H1 (cell line): ENCODE results near the gene ANKRD66. TPM values are rescaled to one million over a fixed set of nuclear protein-coding genes. Genes with fewer than 3 reads are reported as not detected.

Experiments used
- CBX5 ChIP-seq: fragments of 300-800, 300-1000 bp; sonication (generic); IDR thresholded peaks from 2 replicates; pipeline ENCODE4 v1.7.1; 2016; ENCODE audit warnings: antibody characterized with exemption, low read length, low read depth
- CHD2 ChIP-seq: IDR thresholded peaks from 2 replicates; pipeline ENCODE4 v1.6.1; 2012; ENCODE audit warnings: low read length, improper control_type of control experiment
- CREB1 ChIP-seq: IDR thresholded peaks from 2 replicates; pipeline ENCODE4 v1.6.1; 2012; ENCODE audit warnings: inconsistent platforms
- PHF8 ChIP-seq: fragments of 200-600 bp; sonication (generic); conservative IDR thresholded peaks from 2 replicates; pipeline ENCODE4 v1.7.1; 2012; ENCODE audit warnings: low read depth, mild to moderate bottlenecking, inconsistent platforms, low read length, moderate library complexity
- POLR2AphosphoS5 ChIP-seq: IDR thresholded peaks from 2 replicates; pipeline ENCODE4 v1.6.1; 2011; ENCODE audit warnings: low read depth, low read length
- RXRA ChIP-seq: IDR thresholded peaks from 2 replicates; pipeline ENCODE4 v1.6.1; 2011; ENCODE audit warnings: low read depth, mild to moderate bottlenecking, low read length, moderate library complexity; ENCODE audit not compliant: insufficient read depth
- SRF ChIP-seq: IDR thresholded peaks from 2 replicates; pipeline ENCODE4 v1.6.1; 2011; ENCODE audit warnings: mild to moderate bottlenecking, low read depth, low read length, moderate library complexity
- YY1 ChIP-seq: IDR thresholded peaks from 2 replicates; pipeline ENCODE4 v1.6.1; 2011; ENCODE audit warnings: low read depth, mild to moderate bottlenecking, low read length
- polyA plus RNA-seq, 7 experiments: library from polyadenylated mRNA; depleted of rRNA in 3 of 7; stranded (reverse) in 5 of 7; unstranded in 2 of 7; fragments of >200 nt in 5 of 7; fragments of 200-250 nt in 2 of 7; gene quantifications; 1 replicate in 5 of 7; 2 replicates in 1 of 7; 4 replicates in 1 of 7; pipeline versions ENCODE4 v1.2.1 to v1.2.3, GENCODE V29; 2011 to 2013; ENCODE audit warnings: missing spikeins in 2 of 7, mixed read lengths in 2 of 7
- total RNA-seq: library from RNA; stranded (reverse); fragmentation: NEBNext Ultra II Directional; extraction: Animal tissue kit (Norgen Biotek cat#: 25700); gene quantifications from 2 replicates; pipeline ENCODE4 v1.2.1, GENCODE V29; 2021
- TF ChIP-seq, protein P1 (sequence below): fragments of 300-600 bp; sonication (generic); IDR thresholded peaks from 2 replicates; pipeline ENCODE4 v1.7.1; 2012; ENCODE audit warnings: low read length, moderate library complexity, mild to moderate bottlenecking, inconsistent platforms; ENCODE audit not compliant: insufficient replicate concordance
- TF ChIP-seq, protein P2 (sequence below), 3 experiments: IDR thresholded peaks; 1 replicate in 2 of 3; 2 replicates in 1 of 3; pipeline versions ENCODE4 v1.5.1 to v1.6.1; 2011; ENCODE audit warnings: low read length in 3 of 3, mild to moderate bottlenecking in 3 of 3, inconsistent platforms in 2 of 3, low read depth in 1 of 3, moderate library complexity in 1 of 3; ENCODE audit not compliant: insufficient read depth in 1 of 3; ENCODE audit errors: control extremely low read depth in 1 of 3

The ANKRD66 gene
- total and polyA plus RNA-seq, 2 of the 8 experiments (the other 6 are each of a cell fraction or from before 2014, with no cell fraction given): 0.05 TPM; not detected in 1

DNA sequence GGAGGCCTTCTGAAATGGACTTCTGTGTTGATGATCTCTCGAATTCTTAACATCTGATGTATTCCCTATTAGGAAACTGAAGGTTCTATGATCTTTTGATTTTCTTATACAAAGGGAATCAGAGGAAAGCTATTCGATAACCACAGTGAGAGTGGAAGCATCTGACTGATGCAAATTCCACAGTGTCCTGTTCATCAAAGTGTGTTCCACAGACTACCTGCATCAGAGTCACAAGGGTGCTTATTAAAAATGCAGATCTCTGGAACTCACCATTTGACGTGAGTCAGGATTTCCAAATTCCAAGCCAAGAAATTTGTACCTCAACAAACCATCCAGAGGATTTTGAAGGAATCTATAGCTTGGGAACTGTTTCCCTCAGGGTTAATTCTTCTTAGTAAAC lies 42.1 kb downstream of the ANKRD66 start (continued):
- TF ChIP-seq, protein P1, sequence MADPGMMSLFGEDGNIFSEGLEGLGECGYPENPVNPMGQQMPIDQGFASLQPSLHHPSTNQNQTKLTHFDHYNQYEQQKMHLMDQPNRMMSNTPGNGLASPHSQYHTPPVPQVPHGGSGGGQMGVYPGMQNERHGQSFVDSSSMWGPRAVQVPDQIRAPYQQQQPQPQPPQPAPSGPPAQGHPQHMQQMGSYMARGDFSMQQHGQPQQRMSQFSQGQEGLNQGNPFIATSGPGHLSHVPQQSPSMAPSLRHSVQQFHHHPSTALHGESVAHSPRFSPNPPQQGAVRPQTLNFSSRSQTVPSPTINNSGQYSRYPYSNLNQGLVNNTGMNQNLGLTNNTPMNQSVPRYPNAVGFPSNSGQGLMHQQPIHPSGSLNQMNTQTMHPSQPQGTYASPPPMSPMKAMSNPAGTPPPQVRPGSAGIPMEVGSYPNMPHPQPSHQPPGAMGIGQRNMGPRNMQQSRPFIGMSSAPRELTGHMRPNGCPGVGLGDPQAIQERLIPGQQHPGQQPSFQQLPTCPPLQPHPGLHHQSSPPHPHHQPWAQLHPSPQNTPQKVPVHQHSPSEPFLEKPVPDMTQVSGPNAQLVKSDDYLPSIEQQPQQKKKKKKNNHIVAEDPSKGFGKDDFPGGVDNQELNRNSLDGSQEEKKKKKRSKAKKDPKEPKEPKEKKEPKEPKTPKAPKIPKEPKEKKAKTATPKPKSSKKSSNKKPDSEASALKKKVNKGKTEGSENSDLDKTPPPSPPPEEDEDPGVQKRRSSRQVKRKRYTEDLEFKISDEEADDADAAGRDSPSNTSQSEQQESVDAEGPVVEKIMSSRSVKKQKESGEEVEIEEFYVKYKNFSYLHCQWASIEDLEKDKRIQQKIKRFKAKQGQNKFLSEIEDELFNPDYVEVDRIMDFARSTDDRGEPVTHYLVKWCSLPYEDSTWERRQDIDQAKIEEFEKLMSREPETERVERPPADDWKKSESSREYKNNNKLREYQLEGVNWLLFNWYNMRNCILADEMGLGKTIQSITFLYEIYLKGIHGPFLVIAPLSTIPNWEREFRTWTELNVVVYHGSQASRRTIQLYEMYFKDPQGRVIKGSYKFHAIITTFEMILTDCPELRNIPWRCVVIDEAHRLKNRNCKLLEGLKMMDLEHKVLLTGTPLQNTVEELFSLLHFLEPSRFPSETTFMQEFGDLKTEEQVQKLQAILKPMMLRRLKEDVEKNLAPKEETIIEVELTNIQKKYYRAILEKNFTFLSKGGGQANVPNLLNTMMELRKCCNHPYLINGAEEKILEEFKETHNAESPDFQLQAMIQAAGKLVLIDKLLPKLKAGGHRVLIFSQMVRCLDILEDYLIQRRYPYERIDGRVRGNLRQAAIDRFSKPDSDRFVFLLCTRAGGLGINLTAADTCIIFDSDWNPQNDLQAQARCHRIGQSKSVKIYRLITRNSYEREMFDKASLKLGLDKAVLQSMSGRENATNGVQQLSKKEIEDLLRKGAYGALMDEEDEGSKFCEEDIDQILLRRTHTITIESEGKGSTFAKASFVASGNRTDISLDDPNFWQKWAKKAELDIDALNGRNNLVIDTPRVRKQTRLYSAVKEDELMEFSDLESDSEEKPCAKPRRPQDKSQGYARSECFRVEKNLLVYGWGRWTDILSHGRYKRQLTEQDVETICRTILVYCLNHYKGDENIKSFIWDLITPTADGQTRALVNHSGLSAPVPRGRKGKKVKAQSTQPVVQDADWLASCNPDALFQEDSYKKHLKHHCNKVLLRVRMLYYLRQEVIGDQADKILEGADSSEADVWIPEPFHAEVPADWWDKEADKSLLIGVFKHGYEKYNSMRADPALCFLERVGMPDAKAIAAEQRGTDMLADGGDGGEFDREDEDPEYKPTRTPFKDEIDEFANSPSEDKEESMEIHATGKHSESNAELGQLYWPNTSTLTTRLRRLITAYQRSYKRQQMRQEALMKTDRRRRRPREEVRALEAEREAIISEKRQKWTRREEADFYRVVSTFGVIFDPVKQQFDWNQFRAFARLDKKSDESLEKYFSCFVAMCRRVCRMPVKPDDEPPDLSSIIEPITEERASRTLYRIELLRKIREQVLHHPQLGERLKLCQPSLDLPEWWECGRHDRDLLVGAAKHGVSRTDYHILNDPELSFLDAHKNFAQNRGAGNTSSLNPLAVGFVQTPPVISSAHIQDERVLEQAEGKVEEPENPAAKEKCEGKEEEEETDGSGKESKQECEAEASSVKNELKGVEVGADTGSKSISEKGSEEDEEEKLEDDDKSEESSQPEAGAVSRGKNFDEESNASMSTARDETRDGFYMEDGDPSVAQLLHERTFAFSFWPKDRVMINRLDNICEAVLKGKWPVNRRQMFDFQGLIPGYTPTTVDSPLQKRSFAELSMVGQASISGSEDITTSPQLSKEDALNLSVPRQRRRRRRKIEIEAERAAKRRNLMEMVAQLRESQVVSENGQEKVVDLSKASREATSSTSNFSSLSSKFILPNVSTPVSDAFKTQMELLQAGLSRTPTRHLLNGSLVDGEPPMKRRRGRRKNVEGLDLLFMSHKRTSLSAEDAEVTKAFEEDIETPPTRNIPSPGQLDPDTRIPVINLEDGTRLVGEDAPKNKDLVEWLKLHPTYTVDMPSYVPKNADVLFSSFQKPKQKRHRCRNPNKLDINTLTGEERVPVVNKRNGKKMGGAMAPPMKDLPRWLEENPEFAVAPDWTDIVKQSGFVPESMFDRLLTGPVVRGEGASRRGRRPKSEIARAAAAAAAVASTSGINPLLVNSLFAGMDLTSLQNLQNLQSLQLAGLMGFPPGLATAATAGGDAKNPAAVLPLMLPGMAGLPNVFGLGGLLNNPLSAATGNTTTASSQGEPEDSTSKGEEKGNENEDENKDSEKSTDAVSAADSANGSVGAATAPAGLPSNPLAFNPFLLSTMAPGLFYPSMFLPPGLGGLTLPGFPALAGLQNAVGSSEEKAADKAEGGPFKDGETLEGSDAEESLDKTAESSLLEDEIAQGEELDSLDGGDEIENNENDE: no peak
- TF ChIP-seq CREB1 (no peak), POLR2AphosphoS5 (no peak), CBX5 (no peak), CHD2 (no peak), PHF8 (no peak), YY1 (no peak), SRF (no peak), RXRA (no peak)
- TF ChIP-seq, protein P2, sequence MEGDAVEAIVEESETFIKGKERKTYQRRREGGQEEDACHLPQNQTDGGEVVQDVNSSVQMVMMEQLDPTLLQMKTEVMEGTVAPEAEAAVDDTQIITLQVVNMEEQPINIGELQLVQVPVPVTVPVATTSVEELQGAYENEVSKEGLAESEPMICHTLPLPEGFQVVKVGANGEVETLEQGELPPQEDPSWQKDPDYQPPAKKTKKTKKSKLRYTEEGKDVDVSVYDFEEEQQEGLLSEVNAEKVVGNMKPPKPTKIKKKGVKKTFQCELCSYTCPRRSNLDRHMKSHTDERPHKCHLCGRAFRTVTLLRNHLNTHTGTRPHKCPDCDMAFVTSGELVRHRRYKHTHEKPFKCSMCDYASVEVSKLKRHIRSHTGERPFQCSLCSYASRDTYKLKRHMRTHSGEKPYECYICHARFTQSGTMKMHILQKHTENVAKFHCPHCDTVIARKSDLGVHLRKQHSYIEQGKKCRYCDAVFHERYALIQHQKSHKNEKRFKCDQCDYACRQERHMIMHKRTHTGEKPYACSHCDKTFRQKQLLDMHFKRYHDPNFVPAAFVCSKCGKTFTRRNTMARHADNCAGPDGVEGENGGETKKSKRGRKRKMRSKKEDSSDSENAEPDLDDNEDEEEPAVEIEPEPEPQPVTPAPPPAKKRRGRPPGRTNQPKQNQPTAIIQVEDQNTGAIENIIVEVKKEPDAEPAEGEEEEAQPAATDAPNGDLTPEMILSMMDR (IDR thresholded peaks at IDR 0.05; ENCODE audit: control extremely low read depth in 1 of 3, insufficient read depth in 1 of 3, low read depth in 1 of 3, low read length in 3 of 3): no peak
